ENCODE results near the gene PDIA5. TPM values are rescaled to one million over a fixed set of nuclear protein-coding genes. Genes with fewer than 3 reads are reported as not detected.

PDIA5 gene
- total RNA-seq, 1 experiment from 2014 or later, result 41.5 TPM

GRCh38 chr3:123081718-123082369, 15.0 kb downstream of the PDIA5 start (continued):
- TF ChIP-seq GRHL2 (CRISPR knock-in tag; IDR thresholded peaks at IDR 0.05; ENCODE audit: insufficient replicate concordance, severe bottlenecking), result no peak
- no peak for TF ChIP-seq RORB (CRISPR knock-in tag; IDR thresholded peaks at IDR 0.05)
- TF ChIP-seq ZNF416 (CRISPR knock-in tag; IDR thresholded peaks at IDR 0.05), result no peak
- TF ChIP-seq TEAD1 (CRISPR knock-in tag; IDR thresholded peaks at IDR 0.05), result no peak
- TF ChIP-seq IRF1 (CRISPR knock-in tag; IDR thresholded peaks at IDR 0.05), result no peak
- no peak for TF ChIP-seq ZNF232 (CRISPR knock-in tag; IDR thresholded peaks at IDR 0.05)
- TF ChIP-seq ATF1 (CRISPR knock-in tag; IDR thresholded peaks at IDR 0.05), result no peak
- TF ChIP-seq ZMAT4 (CRISPR knock-in tag; IDR thresholded peaks at IDR 0.05), result no peak
- no peak for TF ChIP-seq USF2 (CRISPR knock-in tag; IDR thresholded peaks at IDR 0.05)

- Mint-ChIP-seq H3K4me3 (no peak overlapping the region), H3K27ac (no peak overlapping the region), H3K36me3 (no peaks in the 10 kb centered on the region; the same call in 1 of the 2 replicates), H3K9me3 (no peaks in the 10 kb centered on the region), H3K27me3 (ENCODE audit: low read depth) (no peaks in the 10 kb centered on the region), H3K4me1 (peaks cover 62% of the 10 kb centered on the region)
- ChIA-PET CTCF (interaction anchor here (1.3 kb wide), 1 partner anchor 55 kb away, joined by 3 read pairs; the partner anchor contains the start of gene SEMA5B), POLR2A (no interaction called here)
- DNase-seq (ENCODE audit: low spot score), result no peak
- ATAC-seq, result no peak
- TF ChIP-seq IRF1 (CRISPR knock-in tag; IDR thresholded peaks at IDR 0.05) (no peak), SMAD3 (CRISPR knock-in tag; IDR thresholded peaks at IDR 0.05; ENCODE audit: borderline replicate concordance) (no peak), ETV6 (CRISPR knock-in tag; IDR thresholded peaks at IDR 0.05) (no peak), CTCF (IDR thresholded peaks at IDR 0.05) (no peak), NFATC4 (CRISPR knock-in tag; IDR thresholded peaks at IDR 0.05) (no peak), MAX (CRISPR knock-in tag; IDR thresholded peaks at IDR 0.05) (no peak), MYBL2 (CRISPR knock-in tag; IDR thresholded peaks at IDR 0.05) (no peak), SOX15 (CRISPR knock-in tag; IDR thresholded peaks at IDR 0.05) (no peak), CBFB (CRISPR knock-in tag; IDR thresholded peaks at IDR 0.05; ENCODE audit: low read depth) (no peak), ZNF281 (CRISPR knock-in tag; IDR thresholded peaks at IDR 0.05) (no peak)
Observed at GRCh38 chr3:123082370-123083065, 15.7 kb downstream of the PDIA5 start.

Data from WTC11 (cell line).